NCI-H774 (cell line): ENCODE data around the gene GAGE13.
A peak's percentile ranks its signal among the peaks of the same experiment; 100 is the strongest.
"Not testable (repeated sequence)": the region's sequence is repeated elsewhere in the genome, so short reads cannot be mapped to it uniquely, and the experiment has no call there.

Experiments used
- DNase-seq: peaks from one replicate; lab custom pipeline; 2025; lab: John Stamatoyannopoulos, UW

GAGE13 gene, protein sequence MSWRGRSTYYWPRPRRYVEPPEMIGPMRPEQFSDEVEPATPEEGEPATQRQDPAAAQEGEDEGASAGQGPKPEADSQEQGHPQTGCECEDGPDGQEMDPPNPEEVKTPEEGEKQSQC

DNA sequence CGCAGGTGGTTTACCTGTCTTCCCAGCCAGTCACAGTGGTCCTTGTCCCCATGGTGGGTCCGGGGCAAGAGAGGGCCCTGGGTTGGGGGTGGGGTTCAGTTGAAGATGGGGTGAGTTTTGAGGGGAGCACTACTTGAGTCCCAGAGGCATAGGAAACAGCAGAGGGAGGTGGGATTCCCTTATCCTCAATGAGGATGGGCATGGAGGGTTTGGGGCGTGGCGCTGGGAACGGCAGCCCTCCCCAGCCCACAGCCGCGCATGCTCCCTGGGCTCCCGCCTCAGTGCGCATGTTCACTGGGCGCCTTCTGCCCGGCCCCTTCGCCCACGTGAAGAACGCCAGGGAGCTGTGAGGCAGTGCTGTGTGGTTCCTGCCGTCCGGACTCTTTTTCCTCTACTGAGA lies at the start of gene GAGE13:
Gene GAGE13, plus strand, starts transcription at position 301 of the 400 bp plus-strand sequence. CDS start 1,156 bp downstream, outside the sequence.
- not testable (repeated sequence) for DNase-seq

- no peak for DNase-seq
Measured at GRCh38 chrX:49282647-49283011, 48.8 kb upstream of the GAGE13 start.

- no peak for DNase-seq
Measured at GRCh38 chrX:49284212-49284611, 47.2 kb upstream of the GAGE13 start.

- no peak for DNase-seq
Measured at GRCh38 chrX:49286136-49286535, 45.2 kb upstream of the GAGE13 start.

DNA sequence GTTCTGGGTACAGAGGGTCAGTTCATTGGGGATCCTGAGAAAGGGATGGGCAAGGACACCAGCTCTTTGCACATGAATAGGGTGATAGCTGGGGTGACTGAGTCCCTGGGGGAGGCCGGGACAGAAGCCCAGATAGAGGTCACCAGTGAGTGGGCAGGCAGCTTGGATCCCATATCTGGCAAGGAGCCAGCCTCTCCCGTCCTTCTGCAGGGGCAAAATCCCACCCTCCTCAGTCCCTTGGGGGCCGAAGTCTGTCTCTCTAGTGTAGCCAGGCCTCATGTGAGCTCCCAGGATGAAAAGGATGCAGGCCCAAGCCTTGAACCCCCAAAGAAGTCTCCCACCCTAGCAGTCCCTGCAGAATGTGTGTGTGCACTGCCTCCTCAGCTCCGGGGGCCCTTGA lies 44.8 kb upstream of the GAGE13 start:
- no peak for DNase-seq

DNA sequence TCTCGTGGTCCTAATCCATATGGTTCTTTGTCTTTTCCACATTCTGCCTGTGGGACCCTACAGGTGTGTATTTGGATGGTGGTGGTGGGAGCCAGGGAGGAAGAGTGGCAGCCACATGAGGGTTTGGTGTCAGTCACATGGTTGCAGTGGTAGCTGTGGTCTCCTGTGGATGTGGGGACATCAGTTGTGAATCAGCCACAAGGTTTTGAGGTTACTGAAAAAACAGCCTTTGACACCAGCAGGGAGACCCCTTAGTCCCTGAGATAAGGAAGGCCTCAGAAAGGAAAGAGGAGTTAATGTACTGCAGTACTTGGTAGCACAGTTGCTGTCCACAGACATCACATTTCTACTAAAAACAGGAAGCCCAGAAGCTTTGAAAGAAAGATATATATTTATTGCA lies 43.7 kb upstream of the GAGE13 start:
- no peak for DNase-seq

GRCh38 chrX:49290215-49290614 lies 41.2 kb upstream of the GAGE13 start:
- DNase-seq = no peak

DNA sequence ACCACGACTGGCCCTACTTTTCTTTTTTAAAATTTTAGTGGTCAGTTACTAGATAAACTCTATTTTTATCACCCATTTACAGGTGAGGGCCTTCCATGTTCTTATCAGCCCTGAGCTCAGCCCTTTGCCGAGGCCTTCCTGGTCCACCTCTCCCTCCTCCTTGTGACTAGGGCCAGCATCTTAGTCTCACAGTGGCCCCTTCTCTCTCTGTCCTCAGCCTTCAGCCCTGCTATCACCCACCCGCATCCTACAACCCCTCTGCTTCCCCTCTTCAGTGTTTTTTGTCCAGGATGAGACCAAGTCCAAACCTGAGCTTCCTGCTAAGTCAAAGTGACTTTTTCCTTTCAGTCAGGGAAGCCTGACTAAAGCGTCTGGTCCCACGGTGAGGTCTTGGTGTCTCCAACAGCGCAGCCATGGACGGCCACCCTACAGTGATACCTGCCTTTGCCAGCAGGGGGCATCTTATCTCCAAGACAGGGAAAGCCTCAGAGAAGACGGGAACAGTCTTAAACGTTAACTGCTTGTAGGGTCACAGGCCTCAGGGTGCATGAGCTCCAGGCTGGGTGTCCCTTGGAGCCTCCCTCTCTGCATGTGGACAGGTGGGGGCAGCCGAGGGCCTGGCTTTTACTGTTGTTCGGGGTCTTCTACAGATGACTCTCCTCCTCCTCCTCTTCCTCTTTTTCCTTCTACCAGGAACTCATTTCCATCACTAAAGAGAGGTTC lies 39.6 kb upstream of the GAGE13 start:
- peak; percentile 0 for DNase-seq

DNA sequence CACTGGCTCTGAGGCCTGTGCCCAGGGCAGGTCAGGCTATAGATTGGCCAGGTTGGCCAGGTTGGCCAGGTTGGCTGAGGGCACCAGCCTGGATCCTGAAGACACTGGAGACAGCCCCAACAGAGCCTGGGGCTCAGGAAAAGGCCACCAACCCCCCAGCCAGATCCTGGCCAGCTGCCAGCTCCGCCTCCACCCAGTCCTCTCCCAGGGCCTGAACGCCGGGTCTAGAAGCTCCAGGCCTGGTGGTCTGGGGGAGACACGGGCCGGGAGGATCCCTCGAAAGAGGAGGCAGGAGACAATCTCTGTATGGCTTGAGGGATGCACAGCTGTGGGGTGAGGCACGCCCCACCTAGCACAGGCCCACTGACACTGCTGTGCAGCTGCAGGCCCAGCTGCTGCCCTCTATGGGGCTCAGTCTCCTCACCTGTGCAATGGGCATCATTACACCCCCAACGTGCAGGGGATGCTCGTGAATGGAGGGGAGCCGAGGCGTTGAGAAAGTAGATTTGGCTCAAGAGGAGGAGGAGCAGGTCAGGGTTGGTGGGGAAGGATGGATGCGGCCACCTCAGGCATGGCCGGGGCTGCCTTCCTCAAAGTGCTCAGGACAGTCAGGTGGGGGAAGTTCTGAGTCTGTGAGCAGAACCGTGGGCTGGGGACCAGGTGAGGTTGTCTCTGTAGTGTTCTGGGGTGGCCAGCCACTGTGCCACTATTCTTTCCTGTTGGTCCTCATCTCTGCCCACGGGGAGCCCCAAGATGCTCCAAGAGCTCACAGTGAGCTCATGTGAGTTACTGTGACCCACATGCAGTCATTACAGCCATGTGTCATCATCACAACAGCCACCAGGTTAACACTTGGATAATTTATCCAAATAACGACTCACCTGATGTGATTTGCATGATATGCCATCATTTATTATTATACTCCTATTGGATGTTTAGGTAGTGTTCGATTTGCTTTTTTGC lies 38.7 kb upstream of the GAGE13 start:
- DNase-seq = no peak

GRCh38 chrX:49299293-49299692 lies 32.1 kb upstream of the GAGE13 start:
- DNase-seq = not testable (repeated sequence)

DNA sequence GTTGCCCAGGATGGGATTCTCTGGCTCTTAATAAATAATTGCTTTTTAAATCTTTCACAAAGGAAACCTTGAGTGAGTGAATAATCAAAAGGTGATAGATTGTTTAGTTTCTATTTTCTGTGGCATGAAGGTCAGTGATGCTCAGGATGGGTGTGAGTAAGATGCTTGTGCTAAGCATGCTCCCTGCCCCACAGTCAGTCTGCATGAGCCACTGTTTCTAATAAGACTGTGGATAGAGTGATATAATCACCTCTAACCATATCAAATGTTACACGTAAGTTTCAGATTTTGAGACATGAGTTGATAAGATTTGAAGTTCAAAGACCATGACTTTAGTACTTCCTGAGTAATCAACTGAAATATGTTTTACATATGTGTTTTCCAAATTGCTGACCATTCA lies 30.7 kb upstream of the GAGE13 start:
- no peak for DNase-seq

DNA sequence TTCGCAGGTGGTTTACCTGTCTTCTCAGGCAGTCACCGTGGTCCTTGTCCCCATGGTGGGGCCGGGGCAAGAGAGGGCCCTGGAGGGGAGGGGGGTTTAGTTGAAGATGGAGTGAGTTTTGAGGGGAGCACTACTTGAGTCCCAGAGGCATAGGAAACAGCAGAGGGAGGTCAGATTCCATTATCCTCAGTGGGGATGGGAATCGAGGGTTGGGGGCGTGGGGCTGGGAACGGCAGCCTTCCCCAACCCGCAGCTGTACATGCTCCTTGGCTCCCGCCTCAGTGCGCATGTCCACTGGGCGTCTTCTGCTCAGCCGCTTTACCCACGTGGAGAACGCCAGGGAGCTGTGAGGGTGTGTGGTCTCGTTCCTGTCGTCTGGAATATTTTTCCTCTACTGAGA lies 28.0 kb upstream of the GAGE13 start, which contains the start of gene GAGE10:
Gene GAGE10, plus strand, starts transcription at position 301 of the 400 bp plus-strand sequence. CDS start 1,214 bp downstream, outside the sequence.
- no peak for DNase-seq

DNA sequence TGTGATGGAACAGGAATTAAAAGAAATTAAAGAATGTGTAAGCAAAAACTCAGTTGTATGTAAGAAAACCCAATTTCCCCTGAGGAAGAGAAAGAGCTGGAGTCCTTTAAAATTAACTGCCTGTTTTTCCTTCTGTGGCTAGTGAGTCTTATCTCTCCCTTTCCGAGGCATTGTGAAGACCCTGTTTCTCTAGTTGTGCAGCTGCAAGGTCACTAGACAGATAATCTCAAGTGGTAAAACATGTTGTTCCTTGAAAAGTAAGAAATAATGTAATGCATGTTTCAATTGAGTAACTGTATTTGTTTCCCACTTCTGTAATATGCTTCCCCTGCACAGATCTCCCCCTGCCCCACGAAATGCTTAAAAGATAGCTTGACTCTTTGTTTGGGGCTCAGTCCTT lies 23.6 kb upstream of the GAGE13 start:
- DNase-seq = not testable (repeated sequence)

- no peak for DNase-seq
Measured at GRCh38 chrX:49308604-49309269, 22.6 kb upstream of the GAGE13 start.

DNA sequence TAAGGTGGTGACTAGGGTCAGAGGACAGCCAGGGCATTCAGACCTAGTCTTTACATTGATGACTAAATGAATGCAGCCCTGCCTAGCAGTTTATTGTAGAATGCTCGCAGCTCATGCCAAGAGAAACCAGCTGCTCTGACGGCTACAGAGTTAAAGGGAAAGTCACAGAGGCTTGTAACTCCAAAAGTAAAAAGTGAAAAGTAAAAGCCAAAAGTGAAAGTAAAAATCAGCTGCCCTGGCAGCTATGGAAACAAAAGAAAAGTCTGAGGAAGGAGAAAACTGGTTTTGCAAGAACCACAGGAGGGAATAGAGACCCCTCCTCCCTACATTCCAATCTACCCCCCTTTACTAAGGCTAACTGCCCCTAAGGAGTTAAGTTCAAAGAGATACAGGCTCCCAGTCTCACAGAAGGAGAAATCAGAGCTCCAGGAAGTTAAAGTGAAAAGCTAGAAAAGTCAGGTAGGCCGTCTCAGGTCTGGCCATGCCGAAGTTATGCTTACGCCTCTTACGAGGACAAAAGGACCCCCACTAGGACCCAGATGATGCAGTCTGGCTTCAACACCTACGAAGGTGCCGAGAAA lies 21.9 kb upstream of the GAGE13 start:
- DNase-seq = no peak

GRCh38 chrX:49310371-49310770 lies 21.0 kb upstream of the GAGE13 start:
- no peak for DNase-seq

GRCh38 chrX:49312176-49312575 lies 19.2 kb upstream of the GAGE13 start:
- DNase-seq = no peak

DNA sequence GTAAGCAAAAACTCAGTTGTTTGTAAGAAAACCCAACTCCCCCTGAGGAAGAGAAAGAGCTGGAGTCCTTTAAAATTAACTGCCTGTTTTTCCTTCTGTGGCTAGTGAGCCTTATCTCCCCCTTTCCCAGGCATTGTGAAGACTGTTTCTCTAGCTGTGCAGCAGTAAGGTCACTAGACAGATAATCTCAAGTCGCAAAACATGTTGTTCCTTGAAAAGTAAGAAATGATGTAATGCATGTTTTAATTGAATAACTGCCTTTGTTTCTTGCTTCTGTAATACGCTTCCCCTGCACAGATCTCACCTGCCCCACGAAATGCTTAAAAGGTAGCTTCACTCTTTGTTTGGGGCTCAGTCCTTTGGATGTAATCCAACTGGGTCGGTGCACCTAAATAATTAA lies 15.3 kb upstream of the GAGE13 start:
- DNase-seq = no peak

DNA sequence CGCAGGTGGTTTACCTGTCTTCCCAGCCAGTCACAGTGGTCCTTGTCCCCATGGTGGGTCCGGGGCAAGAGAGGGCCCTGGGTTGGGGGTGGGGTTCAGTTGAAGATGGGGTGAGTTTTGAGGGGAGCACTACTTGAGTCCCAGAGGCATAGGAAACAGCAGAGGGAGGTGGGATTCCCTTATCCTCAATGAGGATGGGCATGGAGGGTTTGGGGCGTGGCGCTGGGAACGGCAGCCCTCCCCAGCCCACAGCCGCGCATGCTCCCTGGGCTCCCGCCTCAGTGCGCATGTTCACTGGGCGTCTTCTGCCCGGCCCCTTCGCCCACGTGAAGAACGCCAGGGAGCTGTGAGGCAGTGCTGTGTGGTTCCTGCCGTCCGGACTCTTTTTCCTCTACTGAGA lies 9.6 kb upstream of the GAGE13 start, which contains the start of gene GAGE12J:
Gene GAGE12J, plus strand, starts transcription at position 301 of the 400 bp plus-strand sequence. CDS start 1,157 bp downstream, outside the sequence.
- DNase-seq = not testable (repeated sequence)

DNA sequence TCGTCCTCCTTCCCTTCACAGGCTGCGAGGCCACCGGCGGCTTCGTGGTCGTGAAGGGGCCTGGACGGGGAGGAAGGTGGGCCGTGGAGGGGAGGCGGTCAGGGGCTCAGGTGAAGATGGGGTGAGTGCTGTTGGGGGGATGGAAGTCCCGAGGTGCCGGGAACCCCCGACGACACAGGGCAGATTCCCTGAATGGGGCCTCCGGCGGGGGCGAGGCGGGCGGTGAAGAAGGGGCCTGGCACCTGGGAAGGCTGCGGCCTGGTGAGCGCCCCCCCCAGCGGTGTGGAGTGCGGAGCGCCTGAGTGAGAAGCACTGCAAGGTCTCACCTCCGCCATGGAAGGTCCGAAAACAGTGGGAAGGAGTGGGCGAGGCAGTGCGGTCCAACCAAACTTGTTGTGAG lies 9.1 kb upstream of the GAGE13 start:
- DNase-seq = not testable (repeated sequence)

GRCh38 chrX:49323735-49324134 lies 7.6 kb upstream of the GAGE13 start:
- DNase-seq = not testable (repeated sequence)

DNA sequence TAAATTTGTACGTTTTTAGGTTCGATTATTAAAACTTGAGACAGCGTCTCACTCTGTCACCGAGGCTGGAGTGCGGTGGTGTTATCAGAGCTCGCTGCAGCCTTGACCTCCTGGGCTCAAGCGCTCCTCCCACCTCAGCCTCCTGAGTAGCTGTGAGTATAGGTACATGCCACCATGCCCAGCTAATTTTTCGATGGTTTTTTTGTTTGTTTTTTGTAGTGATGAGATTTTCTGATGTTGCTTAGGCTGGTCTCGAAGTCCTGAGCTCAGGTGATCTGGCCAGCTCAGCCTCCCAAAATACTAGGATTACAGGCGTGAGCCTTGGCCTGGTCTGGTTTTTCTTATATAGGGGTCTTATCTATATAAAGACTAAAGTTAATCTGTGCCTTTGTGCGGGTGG lies 961 bp upstream of the GAGE13 start:
- DNase-seq = not testable (repeated sequence)
